ENCODE measurements around the gene COTL1. TPM values are rescaled to one million over a fixed set of nuclear protein-coding genes. Genes with fewer than 3 reads are reported as not detected.

The COTL1 gene
- total and polyA plus RNA-seq, 2 of the 13 experiments (the other 11 are each of a cell fraction or from before 2014, with no cell fraction given), result 8.7 to 16.9 TPM

DNA sequence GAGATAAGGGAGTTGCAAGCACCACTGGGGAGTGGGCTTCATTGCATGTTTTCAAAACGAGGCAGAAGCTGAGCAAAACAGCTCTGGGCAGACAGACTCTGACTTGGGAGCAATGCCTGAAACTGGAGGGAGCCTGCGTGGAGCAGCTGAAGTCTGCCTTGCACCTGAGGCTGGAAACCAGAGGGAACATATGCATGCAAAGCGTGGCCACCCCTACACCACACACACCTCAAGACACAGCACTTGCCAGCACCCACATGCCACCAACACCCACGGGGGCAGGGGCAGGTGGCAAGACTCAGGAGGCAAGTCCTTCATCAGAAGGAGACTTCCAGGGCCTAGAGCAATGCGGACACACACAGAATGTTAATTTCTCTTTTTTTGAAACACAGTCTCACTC, 45.8 kb downstream of the COTL1 start:
- Histone ChIP-seq H2AFZ (ENCODE audit: low read length) (no peak overlapping the region), H3K9me3 (ENCODE audit: low read length) (no peaks in the 10 kb centered on the region), H3K4me3 (replicated peaks in 1 of 3; ENCODE audit: insufficient read depth in 1 of 3, low read depth in 2 of 3, low read length in 3 of 3) (no peak overlapping the region), H3K27ac (ENCODE audit: extremely low read length, insufficient read depth, low read length) (no peak overlapping the region), H3K36me3 (replicated peaks in 1 of 2; ENCODE audit: control insufficient read depth in 1 of 2, insufficient read depth in 2 of 2, low read length in 2 of 2) (no peaks in the 10 kb centered on the region), H3K4me2 (ENCODE audit: low read depth, low read length) (no peak overlapping the region), H3K9ac (ENCODE audit: insufficient read depth, low read depth, low read length) (no peak overlapping the region), H3K27me3 (ENCODE audit: control insufficient read depth in 1 of 2, insufficient read depth in 2 of 2, low read length in 2 of 2) (no peaks in the 10 kb centered on the region), H4K20me1 (ENCODE audit: insufficient read depth, low read length) (no peaks in the 10 kb centered on the region), H3K4me1 (ENCODE audit: insufficient read depth, low read length) (no peaks in the 10 kb centered on the region), H3K79me2 (ENCODE audit: insufficient read depth, low read length) (no peaks in the 10 kb centered on the region)
- intact Hi-C loops (cut with micrococcal nuclease; ENCODE audit: unreplicated experiment) (no loop called here), in situ Hi-C loops (cut with HindIII; ENCODE audit: extremely low pct_ligation_motif_present, low pct_unique_long_range_greater_than_20kb) (no loop called here)
- no peak for TF ChIP-seq SMARCE1 (IDR thresholded peaks at IDR 0.05; ENCODE audit: borderline replicate concordance)
- TF ChIP-seq ZNF768 (CRISPR knock-in tag; IDR thresholded peaks at IDR 0.05), result peak; percentile 13; the same call in 1 of the 2 replicates
- no peak for TF ChIP-seq ZFP41 (CRISPR knock-in tag; IDR thresholded peaks at IDR 0.05; ENCODE audit: borderline replicate concordance)
- no peak for DNase-seq (ENCODE audit: low spot score)
- CTCF ChIA-PET (ENCODE audit: low intra/inter-chr PET ratio, low total read pairs), result no interaction called here
- POLR2A ChIA-PET, result no interaction called here
- no peak for ATAC-seq
- BruUV-seq (replicated peaks), result no TSS peak
- 56% methylated on average over 4 of the region's 5 CpGs for WGBS (ENCODE audit: low lambda C conversion rate)
- FAIRE-seq, result no peak

DNA sequence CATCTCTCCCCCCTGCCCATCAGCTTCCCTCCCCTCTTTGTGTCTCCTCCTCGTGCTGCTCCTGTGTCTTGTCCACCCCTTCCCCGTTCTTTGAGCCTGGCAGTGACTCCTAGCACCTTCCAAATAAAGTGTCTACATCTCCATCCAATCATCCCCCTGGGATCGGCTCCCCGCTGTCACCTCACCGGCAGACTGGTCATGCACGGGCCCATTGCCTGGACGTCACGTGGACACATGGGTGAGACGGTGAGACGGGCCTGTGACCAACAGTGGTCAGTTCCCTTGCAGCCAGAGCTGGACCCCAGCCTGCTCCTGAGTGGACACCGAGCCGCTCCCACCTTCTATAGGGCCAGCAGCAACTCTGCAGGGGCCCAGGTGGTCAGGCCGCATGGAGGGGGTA, 46.4 kb downstream of the COTL1 start:
- H3K4me1 ChIP-seq (ENCODE audit: insufficient read depth, low read length), result no peaks in the 10 kb centered on the region
- no peaks in the 10 kb centered on the region for H3K79me2 ChIP-seq (ENCODE audit: insufficient read depth, low read length)
- H3K27me3 ChIP-seq (ENCODE audit: control insufficient read depth in 1 of 2, insufficient read depth in 2 of 2, low read length in 2 of 2), result no peaks in the 10 kb centered on the region
- BruUV-seq (replicated peaks), result no TSS peak
- ChIA-PET CTCF (ENCODE audit: low intra/inter-chr PET ratio, low total read pairs) (no interaction called here), POLR2A (no interaction called here)
- no peak overlapping the region for H3K9ac ChIP-seq (ENCODE audit: insufficient read depth, low read depth, low read length)
- intact Hi-C loops (cut with micrococcal nuclease; ENCODE audit: unreplicated experiment) (no loop called here), in situ Hi-C loops (cut with HindIII; ENCODE audit: extremely low pct_ligation_motif_present, low pct_unique_long_range_greater_than_20kb) (no loop called here)
- no peak overlapping the region for H2AFZ ChIP-seq (ENCODE audit: low read length)
- H3K4me3 ChIP-seq (replicated peaks in 1 of 3; ENCODE audit: insufficient read depth in 1 of 3, low read depth in 2 of 3, low read length in 3 of 3), result no peak overlapping the region
- no peaks in the 10 kb centered on the region for H3K36me3 ChIP-seq (replicated peaks in 1 of 2; ENCODE audit: control insufficient read depth in 1 of 2, insufficient read depth in 2 of 2, low read length in 2 of 2)
- DNase-seq (ENCODE audit: low spot score), result no peak
- 94% methylated on average over 13 of the region's 13 CpGs for WGBS (ENCODE audit: low lambda C conversion rate)
- H3K4me2 ChIP-seq (ENCODE audit: low read depth, low read length), result no peak overlapping the region
- no peak overlapping the region for H3K27ac ChIP-seq (ENCODE audit: extremely low read length, insufficient read depth, low read length)
- no peaks in the 10 kb centered on the region for H4K20me1 ChIP-seq (ENCODE audit: insufficient read depth, low read length)
- no peak for FAIRE-seq
- no peaks in the 10 kb centered on the region for H3K9me3 ChIP-seq (ENCODE audit: low read length)
- no peak; the same call in 1 of the 3 replicates for ATAC-seq
- TF ChIP-seq ARHGAP35 (CRISPR knock-in tag; IDR thresholded peaks at IDR 0.05; ENCODE audit: borderline replicate concordance) (no peak), SIN3A (IDR thresholded peaks at IDR 0.05; ENCODE audit: borderline replicate concordance, low read depth, low read length) (no peak), NFE2L2 (IDR thresholded peaks at IDR 0.05; ENCODE audit: low read length) (no peak), FOXC1 (CRISPR knock-in tag; IDR thresholded peaks at IDR 0.05; ENCODE audit: borderline replicate concordance) (no peak), ZNF790 (CRISPR knock-in tag; IDR thresholded peaks at IDR 0.05; ENCODE audit: borderline replicate concordance) (no peak), ZNF567 (CRISPR knock-in tag; IDR thresholded peaks at IDR 0.05; ENCODE audit: borderline replicate concordance) (no peak), KLF11 (CRISPR knock-in tag; IDR thresholded peaks at IDR 0.05) (no peak), ZNF367 (CRISPR knock-in tag; IDR thresholded peaks at IDR 0.05; ENCODE audit: borderline replicate concordance) (no peak), ZNF644 (CRISPR knock-in tag; IDR thresholded peaks at IDR 0.05; ENCODE audit: low read depth) (no peak)
- TF ChIP-seq, protein P1, sequence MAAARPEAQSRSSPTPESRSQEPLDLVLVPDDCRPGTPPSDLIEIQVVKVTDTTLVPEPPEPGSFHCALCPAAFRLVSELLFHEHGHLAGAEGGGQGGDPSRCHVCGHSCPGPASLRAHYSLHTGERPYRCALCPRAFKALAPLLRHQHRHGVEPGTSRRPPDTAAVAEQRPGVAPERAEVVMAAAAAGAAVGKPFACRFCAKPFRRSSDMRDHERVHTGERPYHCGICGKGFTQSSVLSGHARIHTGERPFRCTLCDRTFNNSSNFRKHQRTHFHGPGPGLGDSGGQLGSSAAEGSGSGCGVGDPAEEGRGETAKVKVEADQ (CRISPR knock-in tag; IDR thresholded peaks at IDR 0.05; ENCODE audit: borderline replicate concordance), result no peak
- TF ChIP-seq, protein P2, sequence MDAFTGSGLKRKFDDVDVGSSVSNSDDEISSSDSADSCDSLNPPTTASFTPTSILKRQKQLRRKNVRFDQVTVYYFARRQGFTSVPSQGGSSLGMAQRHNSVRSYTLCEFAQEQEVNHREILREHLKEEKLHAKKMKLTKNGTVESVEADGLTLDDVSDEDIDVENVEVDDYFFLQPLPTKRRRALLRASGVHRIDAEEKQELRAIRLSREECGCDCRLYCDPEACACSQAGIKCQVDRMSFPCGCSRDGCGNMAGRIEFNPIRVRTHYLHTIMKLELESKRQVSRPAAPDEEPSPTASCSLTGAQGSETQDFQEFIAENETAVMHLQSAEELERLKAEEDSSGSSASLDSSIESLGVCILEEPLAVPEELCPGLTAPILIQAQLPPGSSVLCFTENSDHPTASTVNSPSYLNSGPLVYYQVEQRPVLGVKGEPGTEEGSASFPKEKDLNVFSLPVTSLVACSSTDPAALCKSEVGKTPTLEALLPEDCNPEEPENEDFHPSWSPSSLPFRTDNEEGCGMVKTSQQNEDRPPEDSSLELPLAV (CRISPR knock-in tag; conservative IDR thresholded peaks at IDR 0.05; ENCODE audit: low read depth), result no peak
